Endothelial cell (in vitro differentiated cells): ENCODE data around the gene SMIM35. TPM values are rescaled to one million over a fixed set of nuclear protein-coding genes. Genes with fewer than 3 reads are reported as not detected.

Experiments used
- DNase-seq: peaks from one replicate; pipeline ENCODE4 v3.0.0; 2021; ENCODE audit warnings: low spot score
- H3K27ac Mint-ChIP-seq: one replicate; pipeline ENCODE4 v1.8.0; 2021; ENCODE audit warnings: mixed read lengths, inconsistent platforms; ENCODE audit not compliant: unreplicated experiment
- H3K27me3 Mint-ChIP-seq: one replicate; pipeline ENCODE4 v1.8.0; 2021; ENCODE audit warnings: mild to moderate bottlenecking, moderate library complexity, mixed read lengths, inconsistent platforms; ENCODE audit not compliant: unreplicated experiment
- H3K36me3 Mint-ChIP-seq: one replicate; pipeline ENCODE4 v1.8.0; 2021; ENCODE audit warnings: mild to moderate bottlenecking, low read depth, mixed read lengths, inconsistent platforms; ENCODE audit not compliant: unreplicated experiment
- H3K4me1 Mint-ChIP-seq: one replicate; pipeline ENCODE4 v1.8.0; 2021; ENCODE audit warnings: mild to moderate bottlenecking, mixed read lengths, inconsistent platforms; ENCODE audit not compliant: unreplicated experiment
- H3K4me3 Mint-ChIP-seq: one replicate; pipeline ENCODE4 v1.8.0; 2021; ENCODE audit warnings: mild to moderate bottlenecking, mixed read lengths, inconsistent platforms; ENCODE audit not compliant: unreplicated experiment
- H3K9me3 Mint-ChIP-seq: one replicate; pipeline ENCODE4 v1.8.0; 2021; ENCODE audit warnings: mixed read lengths, inconsistent platforms; ENCODE audit not compliant: unreplicated experiment
- total RNA-seq: library from RNA; stranded (reverse); fragmentation: NEBNext Ultra II Directional; extraction: Animal tissue kit (Norgen Biotek cat#: 25700); gene quantifications from one replicate; pipeline ENCODE4 v1.2.1, GENCODE V29; 2021; ENCODE audit not compliant: unreplicated experiment
- TF ChIP-seq, protein P1 (sequence below): fragments of 200-600 bp; sonication (generic); IDR thresholded peaks from one replicate; pipeline ENCODE4 v1.5.0; 2021; ENCODE audit warnings: antibody characterized with exemption; ENCODE audit not compliant: unreplicated experiment

Gene SMIM35
- total RNA-seq, 1 donor from 2014 or later = not detected

- DNase-seq = no peak
- Mint-ChIP-seq H3K36me3 (no peaks in the 10 kb centered on the region), H3K9me3 (no peaks in the 10 kb centered on the region), H3K27me3 (peaks cover 7% of the 10 kb centered on the region), H3K4me3 (no peak overlapping the region), H3K27ac (peak overlapping the region; percentile 6), H3K4me1 (peaks cover 9% of the 10 kb centered on the region)
- TF ChIP-seq, protein P1, sequence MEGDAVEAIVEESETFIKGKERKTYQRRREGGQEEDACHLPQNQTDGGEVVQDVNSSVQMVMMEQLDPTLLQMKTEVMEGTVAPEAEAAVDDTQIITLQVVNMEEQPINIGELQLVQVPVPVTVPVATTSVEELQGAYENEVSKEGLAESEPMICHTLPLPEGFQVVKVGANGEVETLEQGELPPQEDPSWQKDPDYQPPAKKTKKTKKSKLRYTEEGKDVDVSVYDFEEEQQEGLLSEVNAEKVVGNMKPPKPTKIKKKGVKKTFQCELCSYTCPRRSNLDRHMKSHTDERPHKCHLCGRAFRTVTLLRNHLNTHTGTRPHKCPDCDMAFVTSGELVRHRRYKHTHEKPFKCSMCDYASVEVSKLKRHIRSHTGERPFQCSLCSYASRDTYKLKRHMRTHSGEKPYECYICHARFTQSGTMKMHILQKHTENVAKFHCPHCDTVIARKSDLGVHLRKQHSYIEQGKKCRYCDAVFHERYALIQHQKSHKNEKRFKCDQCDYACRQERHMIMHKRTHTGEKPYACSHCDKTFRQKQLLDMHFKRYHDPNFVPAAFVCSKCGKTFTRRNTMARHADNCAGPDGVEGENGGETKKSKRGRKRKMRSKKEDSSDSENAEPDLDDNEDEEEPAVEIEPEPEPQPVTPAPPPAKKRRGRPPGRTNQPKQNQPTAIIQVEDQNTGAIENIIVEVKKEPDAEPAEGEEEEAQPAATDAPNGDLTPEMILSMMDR = no peak
Measured at GRCh38 chr11:118054712-118055640, 31.8 kb downstream of the SMIM35 start.

GRCh38 chr11:118052581-118053206, 34.1 kb downstream of the SMIM35 start:
- Mint-ChIP-seq H3K27ac (no peak overlapping the region), H3K27me3 (peaks cover 7% of the 10 kb centered on the region), H3K4me1 (peaks cover 15% of the 10 kb centered on the region), H3K9me3 (no peaks in the 10 kb centered on the region), H3K36me3 (no peaks in the 10 kb centered on the region), H3K4me3 (no peak overlapping the region)
- TF ChIP-seq, protein P1 = no peak
- no peak for DNase-seq

GRCh38 chr11:118051611-118052461, 34.9 kb downstream of the SMIM35 start:
- Mint-ChIP-seq H3K9me3 (no peaks in the 10 kb centered on the region), H3K4me1 (peaks cover 8% of the 10 kb centered on the region), H3K27me3 (peaks cover 3% of the 10 kb centered on the region), H3K36me3 (no peaks in the 10 kb centered on the region), H3K27ac (no peak overlapping the region), H3K4me3 (no peak overlapping the region)
- no peak for DNase-seq
- TF ChIP-seq, protein P1 = no peak

DNA sequence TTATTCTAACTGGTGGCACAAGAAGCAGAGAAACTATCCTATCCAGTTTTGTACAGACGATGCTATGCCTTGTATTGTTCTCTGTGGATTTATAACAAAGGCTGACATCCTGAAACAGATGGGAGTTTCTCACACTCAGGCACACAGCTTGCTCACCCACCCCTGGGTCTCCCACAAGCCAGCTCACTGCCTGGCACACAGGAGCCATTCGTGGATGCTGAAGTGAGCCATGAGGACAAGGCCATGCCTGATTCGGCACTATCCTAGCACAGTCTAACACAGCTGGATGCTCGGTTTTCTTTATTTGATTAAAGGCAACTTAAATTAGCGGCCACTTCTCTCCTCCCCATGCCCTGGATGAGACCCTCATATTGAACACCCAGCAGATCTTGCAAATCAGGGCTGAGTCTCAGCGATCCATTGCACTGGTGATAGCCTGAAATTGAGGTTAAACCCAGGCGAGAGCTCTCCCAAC, 35.6 kb downstream of the SMIM35 start:
- no peak overlapping the region for H3K4me3 Mint-ChIP-seq
- TF ChIP-seq, protein P1 = no peak
- no peak overlapping the region for H3K27ac Mint-ChIP-seq
- H3K4me1 Mint-ChIP-seq = peaks cover 6% of the 10 kb centered on the region
- DNase-seq = no peak
- peaks cover 3% of the 10 kb centered on the region for H3K27me3 Mint-ChIP-seq
- H3K36me3 Mint-ChIP-seq = no peaks in the 10 kb centered on the region
- no peaks in the 10 kb centered on the region for H3K9me3 Mint-ChIP-seq
